Inflammatory macrophage treated with lipopolysaccharide for 1 hour (primary cell): ENCODE measurements around the gene CCDC97.
A peak's percentile ranks its signal among the peaks of the same experiment; 100 is the strongest.

Source experiments
- DNase-seq, 2 donors: peaks; one replicate each; pipeline ENCODE4 v3.0.0-alpha.2; 2020 to 2022

CCDC97 gene

GRCh38 chr19:41321204-41321599 is 11.2 kb downstream of the CCDC97 start:
- no peak for DNase-seq

- peak in 1 of 2 donors; percentile 62 for DNase-seq
Observed at GRCh38 chr19:41321600-41322270, 11.8 kb downstream of the CCDC97 start.

- no peak for DNase-seq
Observed at GRCh38 chr19:41322451-41322850, 12.5 kb downstream of the CCDC97 start.

- no peak for DNase-seq
Observed at GRCh38 chr19:41323023-41323422, 13.1 kb downstream of the CCDC97 start.

- DNase-seq = no peak
Observed at GRCh38 chr19:41323430-41324125, 13.6 kb downstream of the CCDC97 start.

GRCh38 chr19:41324231-41324702 is 14.3 kb downstream of the CCDC97 start:
- peak; percentile 43 to 58 for DNase-seq

GRCh38 chr19:41324921-41325639 is 15.1 kb downstream of the CCDC97 start:
- no peak for DNase-seq

- no peak for DNase-seq
Observed at GRCh38 chr19:41325640-41325946, 15.6 kb downstream of the CCDC97 start.

- DNase-seq = no peak
Observed at GRCh38 chr19:41325947-41326706, 16.2 kb downstream of the CCDC97 start.

GRCh38 chr19:41327076-41327575 is 17.2 kb downstream of the CCDC97 start:
- DNase-seq = no peak

GRCh38 chr19:41327576-41328156 is 17.7 kb downstream of the CCDC97 start:
- DNase-seq = peak; percentile 74 to 88

GRCh38 chr19:41328157-41328841 is 18.3 kb downstream of the CCDC97 start:
- no peak for DNase-seq

GRCh38 chr19:41328842-41329225 is 18.9 kb downstream of the CCDC97 start:
- peak; percentile 80 to 83 for DNase-seq

- DNase-seq = no peak
Observed at GRCh38 chr19:41330481-41330880, 20.5 kb downstream of the CCDC97 start.

GRCh38 chr19:41330946-41331678 is 21.1 kb downstream of the CCDC97 start:
- no peak for DNase-seq

GRCh38 chr19:41332000-41332399 is 22.0 kb downstream of the CCDC97 start:
- DNase-seq = no peak

- DNase-seq = no peak
Observed at GRCh38 chr19:41332468-41332867, 22.5 kb downstream of the CCDC97 start.

GRCh38 chr19:41334793-41335192 is 24.8 kb downstream of the CCDC97 start:
- DNase-seq = peak; percentile 84 to 95

GRCh38 chr19:41335467-41335866 is 25.5 kb downstream of the CCDC97 start:
- DNase-seq = no peak

- DNase-seq = no peak
Observed at GRCh38 chr19:41339936-41340335, 30.0 kb downstream of the CCDC97 start.
